Panc1 (cell line): ENCODE results near the gene MRPL2.
"Not testable (repeated sequence)": the region's sequence is repeated elsewhere in the genome, so short reads cannot be mapped to it uniquely, and the experiment has no call there.

Experiments
- CTCF ChIP-seq: fragments of 450-650 bp; IDR thresholded peaks from 2 replicates; pipeline ENCODE4 v1.5.1; 2017; ENCODE audit warnings: mild to moderate bottlenecking
- POLR2AphosphoS5 ChIP-seq: IDR thresholded peaks from 2 replicates; pipeline ENCODE4 v1.6.1; 2012; ENCODE audit warnings: mild to moderate bottlenecking, low read depth, low read length, moderate library complexity
- REST ChIP-seq, 2 experiments: IDR thresholded peaks; 2 replicates each; pipeline ENCODE4 v1.6.1; 2011 to 2012; ENCODE audit warnings: low read depth in 2 of 2, control low read depth in 1 of 2, low read length in 1 of 2, mild to moderate bottlenecking in 1 of 2, moderate library complexity in 1 of 2; ENCODE audit not compliant: insufficient read depth in 1 of 2
- SIN3A ChIP-seq: IDR thresholded peaks from 2 replicates; pipeline ENCODE4 v1.6.1; 2012; ENCODE audit warnings: low read depth, mild to moderate bottlenecking, low read length, moderate library complexity, borderline replicate concordance; ENCODE audit not compliant: insufficient read depth
- TCF7L2 ChIP-seq: IDR thresholded peaks from 2 replicates; pipeline ENCODE4 v1.6.1; 2011; ENCODE audit warnings: mild to moderate bottlenecking, low read depth, low read length, inconsistent platforms

GRCh38 chr6:43081922-43082321 lies 22.7 kb upstream of the MRPL2 start:
- TF ChIP-seq CTCF; POLR2AphosphoS5; REST (IDR thresholded peaks at IDR 0.05; ENCODE audit: insufficient read depth in 1 of 2, low read depth in 2 of 2, low read length in 1 of 2); TCF7L2; SIN3A: not testable (repeated sequence)
